HEK293 (cell line): ENCODE results near the gene SEMA7A.
A peak's percentile ranks its signal among the peaks of the same experiment; 100 is the strongest.

ENCODE experiments used
- CTCF ChIA-PET: fragments of 350-600 bp; formaldehyde crosslinking; extraction: SDS; loops from one replicate; lab custom pipeline; 2021; ENCODE audit warnings: antibody characterized with exemption; lab: Yijun Ruan, JAX
- POLR2A ChIA-PET: fragments of 300-600 bp; formaldehyde crosslinking; extraction: SDS; loops from one replicate; lab custom pipeline; 2020; ENCODE audit warnings: antibody characterized with exemption, inconsistent platforms; lab: Yijun Ruan, JAX
- H3K27ac ChIP-seq: fragments of 200-500 bp; sonication (Bioruptor generic); 2 replicates; pipeline ENCODE4 v1.5.1; 2014; ENCODE audit warnings: low read depth, low read length, control low read depth, inconsistent platforms; ENCODE audit errors: extremely low read depth
- H3K36me3 ChIP-seq, 2 experiments: fragments of 200-500 bp in 1 of 2; sonication (Bioruptor generic) in 1 of 2; 1 replicate in 1 of 2; 2 replicates in 1 of 2; pipeline ENCODE4 v1.5.1; 2014 to 2017; ENCODE audit warnings: inconsistent platforms in 2 of 2, low read length in 2 of 2; ENCODE audit not compliant: control insufficient read depth in 2 of 2, insufficient read depth in 1 of 2
- H3K4me1 ChIP-seq: fragments of 200-500 bp; sonication (Bioruptor generic); 2 replicates; pipeline ENCODE4 v1.5.1; 2014; ENCODE audit warnings: mild to moderate bottlenecking, low read length, inconsistent platforms; ENCODE audit not compliant: control insufficient read depth, insufficient read depth
- H3K4me3 ChIP-seq: 2 replicates; pipeline ENCODE4 v1.5.1; 2011; ENCODE audit warnings: low read depth, mild to moderate bottlenecking, control low read depth, low read length, moderate library complexity
- H3K9me3 ChIP-seq: fragments of 200-500 bp; sonication (Bioruptor generic); 2 replicates; pipeline ENCODE4 v1.5.1; 2014; ENCODE audit warnings: low read depth, low read length, inconsistent platforms; ENCODE audit not compliant: control insufficient read depth, insufficient read depth
- EGR2 ChIP-seq: fragments of 450-650 bp; formaldehyde crosslinking; IDR thresholded peaks from 2 replicates; pipeline ENCODE4 v1.5.1; 2016; ENCODE audit warnings: low read depth, missing biosample characterization, missing genetic modification characterization
- GLIS1 ChIP-seq: fragments of 450-650 bp; formaldehyde crosslinking; IDR thresholded peaks from 2 replicates; pipeline ENCODE4 v1.5.1; 2016; ENCODE audit warnings: missing biosample characterization, missing genetic modification characterization
- IKZF3 ChIP-seq: fragments of 450-650 bp; IDR thresholded peaks from 2 replicates; pipeline ENCODE4 v1.5.0; 2018; ENCODE audit warnings: missing biosample characterization, mild to moderate bottlenecking, missing genetic modification characterization, moderate library complexity
- ZBTB44 ChIP-seq: fragments of 450-650 bp; IDR thresholded peaks from 2 replicates; pipeline ENCODE4 v1.5.1; 2018; ENCODE audit warnings: missing biosample characterization, mild to moderate bottlenecking, missing genetic modification characterization
- ZFHX2 ChIP-seq: fragments of 450-650 bp; formaldehyde crosslinking; conservative IDR thresholded peaks from 2 replicates; pipeline ENCODE4 v1.5.1; 2016; ENCODE audit warnings: missing biosample characterization, missing genetic modification characterization
- ZNF202 ChIP-seq: fragments of 450-650 bp; formaldehyde crosslinking; IDR thresholded peaks from 2 replicates; pipeline ENCODE4 v1.5.1; 2016; ENCODE audit warnings: missing biosample characterization, missing genetic modification characterization, borderline replicate concordance
- ZNF24 ChIP-seq: fragments of 450-650 bp; formaldehyde crosslinking; IDR thresholded peaks from 2 replicates; pipeline ENCODE4 v1.5.1; 2016; ENCODE audit warnings: missing biosample characterization, missing genetic modification characterization
- ZNF324 ChIP-seq: fragments of 450-650 bp; formaldehyde crosslinking; IDR thresholded peaks from 2 replicates; pipeline ENCODE4 v1.5.1; 2016; ENCODE audit warnings: missing biosample characterization, missing genetic modification characterization
- ZNF37A ChIP-seq: fragments of 450-650 bp; IDR thresholded peaks from 2 replicates; pipeline ENCODE4 v1.5.1; 2018; ENCODE audit warnings: missing biosample characterization, missing genetic modification characterization
- TF ChIP-seq, protein P1 (sequence below): fragments of 450-650 bp; formaldehyde crosslinking; IDR thresholded peaks from 2 replicates; pipeline ENCODE4 v1.5.1; 2016; ENCODE audit warnings: missing biosample characterization, missing genetic modification characterization
- TF ChIP-seq, protein P2 (sequence below): fragments of 450-650 bp; formaldehyde crosslinking; IDR thresholded peaks from 2 replicates; pipeline ENCODE4 v1.5.1; 2016; ENCODE audit warnings: missing biosample characterization, missing genetic modification characterization, borderline replicate concordance
- TF ChIP-seq, protein P3 (sequence below): fragments of 450-650 bp; formaldehyde crosslinking; IDR thresholded peaks from 2 replicates; pipeline ENCODE4 v1.5.1; 2016; ENCODE audit warnings: missing biosample characterization, missing genetic modification characterization

SEMA7A gene

DNA sequence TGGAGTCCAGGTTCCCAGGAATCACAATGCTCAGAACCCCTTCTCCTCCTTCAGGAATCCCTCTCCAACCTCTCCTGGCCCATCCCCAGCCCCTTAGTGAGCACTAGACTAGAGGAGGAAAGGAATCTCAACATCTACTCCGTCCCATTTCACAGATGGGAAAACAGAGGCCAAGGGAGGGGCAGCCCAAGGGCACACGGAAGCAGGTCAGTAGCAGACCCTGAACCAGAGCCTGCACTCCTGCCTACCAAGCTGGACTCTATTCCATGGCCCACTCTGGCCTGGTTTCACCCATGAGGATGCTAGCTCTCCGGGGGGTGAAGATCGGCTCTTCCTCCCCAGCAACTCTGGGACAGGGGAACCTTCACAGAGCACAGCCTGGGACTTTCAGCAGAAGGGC is 14.3 kb downstream of the SEMA7A start:
- Histone ChIP-seq H3K9me3 (no peaks in the 10 kb centered on the region), H3K27ac (no peak overlapping the region), H3K36me3 (no peaks in the 10 kb centered on the region), H3K4me3 (no peak overlapping the region), H3K4me1 (no peaks in the 10 kb centered on the region)
- ChIA-PET POLR2A (no interaction called here), CTCF (interaction anchor here (0.9 to 2.0 kb wide), 3 partner anchors 17 to 44 kb away, joined by 3 to 4 read pairs (median 4); no protein-coding TSS in a partner anchor)
- peak; percentile 51; the same call in 1 of the 2 replicates for TF ChIP-seq GLIS1
- TF ChIP-seq, protein P1, sequence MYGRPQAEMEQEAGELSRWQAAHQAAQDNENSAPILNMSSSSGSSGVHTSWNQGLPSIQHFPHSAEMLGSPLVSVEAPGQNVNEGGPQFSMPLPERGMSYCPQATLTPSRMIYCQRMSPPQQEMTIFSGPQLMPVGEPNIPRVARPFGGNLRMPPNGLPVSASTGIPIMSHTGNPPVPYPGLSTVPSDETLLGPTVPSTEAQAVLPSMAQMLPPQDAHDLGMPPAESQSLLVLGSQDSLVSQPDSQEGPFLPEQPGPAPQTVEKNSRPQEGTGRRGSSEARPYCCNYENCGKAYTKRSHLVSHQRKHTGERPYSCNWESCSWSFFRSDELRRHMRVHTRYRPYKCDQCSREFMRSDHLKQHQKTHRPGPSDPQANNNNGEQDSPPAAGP (tag by site-specific recombination) = 0 out of 2 replicates have a peak, but pooled peaks have one; percentile 39
- TF ChIP-seq, protein P2, sequence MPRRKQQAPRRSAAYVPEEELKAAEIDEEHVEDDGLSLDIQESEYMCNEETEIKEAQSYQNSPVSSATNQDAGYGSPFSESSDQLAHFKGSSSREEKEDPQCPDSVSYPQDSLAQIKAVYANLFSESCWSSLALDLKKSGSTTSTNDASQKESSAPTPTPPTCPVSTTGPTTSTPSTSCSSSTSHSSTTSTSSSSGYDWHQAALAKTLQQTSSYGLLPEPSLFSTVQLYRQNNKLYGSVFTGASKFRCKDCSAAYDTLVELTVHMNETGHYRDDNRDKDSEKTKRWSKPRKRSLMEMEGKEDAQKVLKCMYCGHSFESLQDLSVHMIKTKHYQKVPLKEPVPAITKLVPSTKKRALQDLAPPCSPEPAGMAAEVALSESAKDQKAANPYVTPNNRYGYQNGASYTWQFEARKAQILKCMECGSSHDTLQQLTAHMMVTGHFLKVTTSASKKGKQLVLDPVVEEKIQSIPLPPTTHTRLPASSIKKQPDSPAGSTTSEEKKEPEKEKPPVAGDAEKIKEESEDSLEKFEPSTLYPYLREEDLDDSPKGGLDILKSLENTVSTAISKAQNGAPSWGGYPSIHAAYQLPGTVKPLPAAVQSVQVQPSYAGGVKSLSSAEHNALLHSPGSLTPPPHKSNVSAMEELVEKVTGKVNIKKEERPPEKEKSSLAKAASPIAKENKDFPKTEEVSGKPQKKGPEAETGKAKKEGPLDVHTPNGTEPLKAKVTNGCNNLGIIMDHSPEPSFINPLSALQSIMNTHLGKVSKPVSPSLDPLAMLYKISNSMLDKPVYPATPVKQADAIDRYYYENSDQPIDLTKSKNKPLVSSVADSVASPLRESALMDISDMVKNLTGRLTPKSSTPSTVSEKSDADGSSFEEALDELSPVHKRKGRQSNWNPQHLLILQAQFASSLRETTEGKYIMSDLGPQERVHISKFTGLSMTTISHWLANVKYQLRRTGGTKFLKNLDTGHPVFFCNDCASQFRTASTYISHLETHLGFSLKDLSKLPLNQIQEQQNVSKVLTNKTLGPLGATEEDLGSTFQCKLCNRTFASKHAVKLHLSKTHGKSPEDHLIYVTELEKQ (tag by site-specific recombination) = no peak

- H3K9me3 ChIP-seq = no peaks in the 10 kb centered on the region
- H3K27ac ChIP-seq = no peak overlapping the region
- TF ChIP-seq EGR2 (tag by site-specific recombination) = peak; percentile 72
- TF ChIP-seq ZFHX2 = peak; percentile 51
- TF ChIP-seq ZNF24 = no peak
- no peak overlapping the region for H3K4me3 ChIP-seq
- H3K4me1 ChIP-seq = no peaks in the 10 kb centered on the region
- ChIA-PET CTCF (interaction anchor here (0.9 to 2.0 kb wide), 3 partner anchors 18 to 43 kb away, joined by 3 to 4 read pairs (median 4); no protein-coding TSS in a partner anchor), POLR2A (interaction anchor here (1.0 kb wide), 1 partner anchor 12 kb away, joined by 3 read pairs; no protein-coding TSS in a partner anchor)
- no peaks in the 10 kb centered on the region for H3K36me3 ChIP-seq
Measured at GRCh38 chr15:74418575-74419338, 15.0 kb downstream of the SEMA7A start.

DNA sequence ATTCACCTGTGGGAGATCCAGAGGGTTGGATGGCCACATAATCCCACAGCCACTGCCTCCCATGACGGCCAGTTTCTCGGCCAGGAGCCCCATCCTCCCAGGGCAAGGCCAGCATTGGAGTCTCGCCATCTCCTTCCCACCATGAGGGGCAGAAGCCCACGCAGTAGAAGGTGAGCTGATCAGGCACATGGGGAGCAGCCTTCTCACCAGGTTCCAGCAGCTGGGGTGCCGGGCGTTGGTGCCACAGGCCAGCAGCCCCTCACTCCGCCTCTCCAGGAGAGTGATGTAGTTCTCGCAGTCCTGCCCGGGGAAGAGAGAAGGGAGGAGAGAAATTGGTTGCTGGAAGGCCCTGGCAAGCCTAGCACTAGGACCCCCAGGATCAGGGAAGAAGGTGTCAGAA is 16.1 kb downstream of the SEMA7A start:
- no peaks in the 10 kb centered on the region for H3K9me3 ChIP-seq
- POLR2A ChIA-PET = interaction anchor here (1.0 kb wide), 1 partner anchor 10 kb away, joined by 3 read pairs; no protein-coding TSS in a partner anchor
- no peak overlapping the region for H3K27ac ChIP-seq
- TF ChIP-seq ZNF324 = no peak
- TF ChIP-seq, all 188 proteins: peak for 0
- CTCF ChIA-PET = no interaction called here
- Histone ChIP-seq H3K4me3 (no peak overlapping the region), H3K4me1 (no peaks in the 10 kb centered on the region), H3K36me3 (no peaks in the 10 kb centered on the region)

- Histone ChIP-seq H3K4me1 (no peaks in the 10 kb centered on the region), H3K27ac (no peak overlapping the region), H3K36me3 (no peaks in the 10 kb centered on the region), H3K9me3 (no peaks in the 10 kb centered on the region), H3K4me3 (no peak overlapping the region)
- ChIA-PET CTCF (no interaction called here), POLR2A (no interaction called here)
- TF ChIP-seq ZNF202 = no peak
- no peak for TF ChIP-seq ZNF37A (tag by site-specific recombination)
- no peak for TF ChIP-seq ZBTB44
- TF ChIP-seq IKZF3 = peak; percentile 63; the same call in 1 of the 2 replicates
- TF ChIP-seq, protein P3, sequence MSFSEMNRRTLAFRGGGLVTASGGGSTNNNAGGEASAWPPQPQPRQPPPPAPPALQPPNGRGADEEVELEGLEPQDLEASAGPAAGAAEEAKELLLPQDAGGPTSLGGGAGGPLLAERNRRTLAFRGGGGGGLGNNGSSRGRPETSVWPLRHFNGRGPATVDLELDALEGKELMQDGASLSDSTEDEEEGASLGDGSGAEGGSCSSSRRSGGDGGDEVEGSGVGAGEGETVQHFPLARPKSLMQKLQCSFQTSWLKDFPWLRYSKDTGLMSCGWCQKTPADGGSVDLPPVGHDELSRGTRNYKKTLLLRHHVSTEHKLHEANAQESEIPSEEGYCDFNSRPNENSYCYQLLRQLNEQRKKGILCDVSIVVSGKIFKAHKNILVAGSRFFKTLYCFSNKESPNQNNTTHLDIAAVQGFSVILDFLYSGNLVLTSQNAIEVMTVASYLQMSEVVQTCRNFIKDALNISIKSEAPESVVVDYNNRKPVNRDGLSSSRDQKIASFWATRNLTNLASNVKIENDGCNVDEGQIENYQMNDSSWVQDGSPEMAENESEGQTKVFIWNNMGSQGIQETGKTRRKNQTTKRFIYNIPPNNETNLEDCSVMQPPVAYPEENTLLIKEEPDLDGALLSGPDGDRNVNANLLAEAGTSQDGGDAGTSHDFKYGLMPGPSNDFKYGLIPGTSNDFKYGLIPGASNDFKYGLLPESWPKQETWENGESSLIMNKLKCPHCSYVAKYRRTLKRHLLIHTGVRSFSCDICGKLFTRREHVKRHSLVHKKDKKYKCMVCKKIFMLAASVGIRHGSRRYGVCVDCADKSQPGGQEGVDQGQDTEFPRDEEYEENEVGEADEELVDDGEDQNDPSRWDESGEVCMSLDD (tag by site-specific recombination) = no peak
Measured at GRCh38 chr15:74417225-74417624, 16.5 kb downstream of the SEMA7A start.
